Measurements from ENCODE around the gene DCST1. TPM values are rescaled to one million over a fixed set of nuclear protein-coding genes. Genes with fewer than 3 reads are reported as not detected.
A peak's percentile ranks its signal among the peaks of the same experiment; 100 is the strongest.

DCST1 gene
- total RNA-seq, 4 donors from 2014 or later, result 0.42 TPM; not detected in 3

DNA sequence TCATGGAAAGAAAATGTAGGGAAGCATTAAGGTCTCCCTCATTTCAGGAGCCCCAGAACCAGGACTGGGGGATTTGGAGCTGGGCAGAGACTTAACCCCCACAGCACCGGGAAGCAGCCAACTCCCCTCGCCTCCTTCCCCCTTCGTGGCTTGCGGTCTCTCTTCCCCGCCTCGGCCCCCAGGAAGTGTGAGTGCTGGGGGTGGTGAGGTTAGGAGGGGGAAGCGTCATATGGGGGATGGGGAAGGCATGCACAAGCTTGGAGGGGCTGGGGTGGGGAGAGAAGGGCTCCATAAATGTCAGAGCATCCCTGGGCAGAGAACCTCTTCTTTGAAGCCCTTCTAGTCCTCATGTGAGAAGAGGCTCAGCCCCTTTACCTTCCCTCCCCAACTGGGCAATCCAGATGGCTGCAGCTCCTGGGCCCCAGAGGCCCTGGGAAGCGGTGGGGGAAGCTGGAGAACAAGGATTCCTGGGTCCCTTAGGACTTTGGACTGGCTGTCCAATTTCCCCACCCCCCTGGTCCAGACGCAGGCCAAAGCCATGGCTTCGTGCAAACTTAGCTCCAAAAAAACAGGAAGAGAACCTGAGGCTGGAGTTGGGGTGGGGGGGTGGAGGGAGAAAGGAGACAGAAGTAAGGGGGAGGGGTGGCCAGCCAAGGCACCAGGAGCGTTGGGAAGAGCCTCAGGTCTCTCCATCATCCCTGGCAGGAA lies 23.3 kb upstream of the DCST1 start:
- 49% methylated on average over 11 of the region's 11 CpGs for WGBS
- Histone ChIP-seq H3K4me3 (peak overlapping the region in 1 of 4 donors; percentile 32), H3K36me3 (peaks cover 9 to 29% (median 22%) of the 10 kb centered on the region in 4 donors), H3K27me3 (no peaks in the 10 kb centered on the region), H3K9me3 (no peaks in the 10 kb centered on the region), H3K27ac (replicated peaks in 1 of 4) (peak overlapping the region; percentile 56 to 74 (median 62)), H3K4me1 (peaks cover 61 to 92% (median 79%) of the 10 kb centered on the region in 4 donors)
- TF ChIP-seq EP300 (IDR thresholded peaks at IDR 0.05) (no peak), POLR2AphosphoS5 (IDR thresholded peaks at IDR 0.05) (no peak), POLR2A (IDR thresholded peaks at IDR 0.05; ENCODE audit: low read depth) (no peak)
- TF ChIP-seq, protein P1, sequence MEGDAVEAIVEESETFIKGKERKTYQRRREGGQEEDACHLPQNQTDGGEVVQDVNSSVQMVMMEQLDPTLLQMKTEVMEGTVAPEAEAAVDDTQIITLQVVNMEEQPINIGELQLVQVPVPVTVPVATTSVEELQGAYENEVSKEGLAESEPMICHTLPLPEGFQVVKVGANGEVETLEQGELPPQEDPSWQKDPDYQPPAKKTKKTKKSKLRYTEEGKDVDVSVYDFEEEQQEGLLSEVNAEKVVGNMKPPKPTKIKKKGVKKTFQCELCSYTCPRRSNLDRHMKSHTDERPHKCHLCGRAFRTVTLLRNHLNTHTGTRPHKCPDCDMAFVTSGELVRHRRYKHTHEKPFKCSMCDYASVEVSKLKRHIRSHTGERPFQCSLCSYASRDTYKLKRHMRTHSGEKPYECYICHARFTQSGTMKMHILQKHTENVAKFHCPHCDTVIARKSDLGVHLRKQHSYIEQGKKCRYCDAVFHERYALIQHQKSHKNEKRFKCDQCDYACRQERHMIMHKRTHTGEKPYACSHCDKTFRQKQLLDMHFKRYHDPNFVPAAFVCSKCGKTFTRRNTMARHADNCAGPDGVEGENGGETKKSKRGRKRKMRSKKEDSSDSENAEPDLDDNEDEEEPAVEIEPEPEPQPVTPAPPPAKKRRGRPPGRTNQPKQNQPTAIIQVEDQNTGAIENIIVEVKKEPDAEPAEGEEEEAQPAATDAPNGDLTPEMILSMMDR (IDR thresholded peaks at IDR 0.05), result no peak
- DNase-seq (ENCODE audit: extremely low spot score), result no peak
- intact Hi-C loops (cut with DNase I), result no loop called here

DNA sequence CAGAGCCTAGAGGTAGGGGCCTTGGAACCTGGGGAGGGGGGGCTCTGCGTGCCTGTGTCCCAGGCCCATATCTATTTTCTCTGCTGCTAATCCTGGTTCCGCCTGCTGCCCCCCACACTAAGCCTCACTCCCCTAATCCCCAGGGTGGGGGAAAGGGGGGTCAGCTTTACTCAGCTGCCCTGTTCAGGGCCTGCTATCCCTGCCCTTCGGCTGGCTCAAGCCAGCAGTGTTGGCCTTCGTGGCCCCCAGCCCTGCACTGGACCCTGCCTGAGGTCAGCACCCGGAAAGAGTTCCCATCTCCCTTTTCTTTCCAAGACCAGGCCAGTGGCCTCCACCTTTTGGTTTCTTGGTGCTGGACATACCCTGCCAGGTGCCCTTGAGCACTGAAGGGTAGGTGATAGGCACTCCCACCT lies 22.6 kb upstream of the DCST1 start:
- H3K4me1 ChIP-seq, result peaks cover 55 to 86% (median 72%) of the 10 kb centered on the region in 4 donors
- DNase-seq (ENCODE audit: extremely low spot score), result no peak

DNA sequence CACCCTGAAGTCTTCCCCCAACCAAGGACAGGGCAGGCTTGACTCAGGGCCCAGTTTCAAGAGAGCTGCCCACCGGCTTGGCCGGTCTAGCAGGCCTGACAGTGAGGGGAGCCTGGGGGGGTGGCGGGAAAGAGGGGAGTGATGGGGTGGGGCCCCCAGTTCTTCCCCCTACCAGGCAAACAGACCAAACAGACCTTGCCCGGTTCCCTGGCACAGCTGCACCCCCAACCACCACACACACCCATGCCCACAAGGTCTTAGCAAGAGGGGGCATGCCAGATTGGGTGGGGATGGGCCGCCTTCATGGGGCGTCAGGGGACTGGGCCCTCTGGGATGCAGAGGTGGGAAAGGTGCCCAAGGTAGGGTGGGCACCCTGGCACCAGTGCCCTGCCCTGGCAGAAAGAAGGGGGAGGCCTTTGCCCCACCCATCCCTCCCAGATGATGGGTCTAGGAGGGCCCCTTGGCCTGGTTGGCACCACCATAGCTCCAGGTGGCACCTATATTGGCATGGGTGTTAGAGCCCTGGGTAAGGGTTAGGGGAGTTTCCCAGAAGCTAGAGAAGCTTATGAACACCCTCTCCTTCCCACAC lies 22.1 kb upstream of the DCST1 start:
- Histone ChIP-seq H3K27me3 (no peaks in the 10 kb centered on the region), H3K9me3 (no peaks in the 10 kb centered on the region), H3K4me3 (no peak overlapping the region), H3K4me1 (peaks cover 50 to 85% (median 70%) of the 10 kb centered on the region in 4 donors), H3K36me3 (peaks cover 9 to 39% (median 31%) of the 10 kb centered on the region in 4 donors), H3K27ac (replicated peaks in 1 of 4) (peak overlapping the region; percentile 56 to 74 (median 62))
- DNase-seq (ENCODE audit: extremely low spot score), result no peak
- intact Hi-C loops (cut with DNase I), result no loop called here
- TF ChIP-seq EP300 (IDR thresholded peaks at IDR 0.05) (no peak), POLR2A (IDR thresholded peaks at IDR 0.05; ENCODE audit: low read depth) (no peak), POLR2AphosphoS5 (IDR thresholded peaks at IDR 0.05) (no peak)
- TF ChIP-seq, protein P1 (IDR thresholded peaks at IDR 0.05), result no peak
- WGBS, result 66% methylated on average over 3 of the region's 6 CpGs

More for the DNA sequence above, 22.6 kb upstream of the DCST1 start:
- Histone ChIP-seq H3K9me3 (no peaks in the 10 kb centered on the region), H3K27me3 (no peaks in the 10 kb centered on the region), H3K4me3 (no peak overlapping the region), H3K27ac (replicated peaks in 1 of 4) (peak overlapping the region; percentile 56 to 74 (median 62)), H3K36me3 (peaks cover 9 to 34% (median 28%) of the 10 kb centered on the region in 4 donors)
- TF ChIP-seq, protein P1 (IDR thresholded peaks at IDR 0.05), result no peak
- no peak for TF ChIP-seq POLR2A (IDR thresholded peaks at IDR 0.05; ENCODE audit: low read depth)
- TF ChIP-seq EP300 (IDR thresholded peaks at IDR 0.05), result no peak
- no peak for TF ChIP-seq POLR2AphosphoS5 (IDR thresholded peaks at IDR 0.05)
- intact Hi-C loops (cut with DNase I), result no loop called here
- 83% methylated on average over 4 of the region's 5 CpGs for WGBS

DNA sequence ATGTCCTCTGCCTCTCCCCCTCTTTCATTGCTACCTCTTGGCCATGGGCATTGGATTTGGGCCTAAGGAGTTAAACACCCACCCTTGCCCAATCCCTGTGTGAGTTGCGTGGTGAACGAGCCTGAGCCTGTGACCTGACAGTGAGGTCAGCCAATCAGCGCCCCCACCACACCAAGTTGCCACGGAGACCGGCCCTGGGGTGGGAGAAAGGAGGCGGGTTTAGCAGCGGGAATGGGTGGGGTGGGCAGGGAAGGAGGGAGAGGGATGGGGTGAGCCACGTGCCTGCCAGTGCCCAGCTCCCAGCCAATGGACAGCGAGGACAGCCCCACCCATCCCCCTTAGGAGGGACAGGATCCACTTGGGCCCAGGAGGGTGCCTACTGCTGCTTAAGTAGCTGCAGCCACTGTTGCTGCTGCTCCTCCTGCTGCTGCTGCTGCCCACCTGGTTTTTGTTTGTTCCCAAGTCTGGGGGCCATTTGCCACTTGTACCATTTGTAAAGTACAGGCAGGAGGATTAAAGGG lies 21.5 kb upstream of the DCST1 start:
- no peak overlapping the region for H3K4me3 ChIP-seq
- intact Hi-C loops (cut with DNase I), result no loop called here
- peak overlapping the region; percentile 56 to 74 (median 62) for H3K27ac ChIP-seq (replicated peaks in 1 of 4)
- no peaks in the 10 kb centered on the region for H3K27me3 ChIP-seq
- peaks cover 9 to 39% (median 32%) of the 10 kb centered on the region in 4 donors for H3K36me3 ChIP-seq
- TF ChIP-seq EP300 (IDR thresholded peaks at IDR 0.05), result no peak
- TF ChIP-seq, protein P1 (IDR thresholded peaks at IDR 0.05), result no peak
- TF ChIP-seq POLR2A (IDR thresholded peaks at IDR 0.05; ENCODE audit: low read depth), result no peak
- TF ChIP-seq POLR2AphosphoS5 (IDR thresholded peaks at IDR 0.05), result peak; percentile 6 to 13
- peaks cover 50 to 85% (median 70%) of the 10 kb centered on the region in 4 donors for H3K4me1 ChIP-seq
- H3K9me3 ChIP-seq, result no peaks in the 10 kb centered on the region
- DNase-seq (ENCODE audit: extremely low spot score), result peak; percentile 96
- WGBS, result 23% methylated on average over 7 of the region's 9 CpGs

All from esophagus muscularis mucosa (tissue), 4 donors.